ENCODE measurements around the gene ESRRB. TPM values are rescaled to one million over a fixed set of nuclear protein-coding genes. Genes with fewer than 3 reads are reported as not detected.

The ESRRB gene
- polyA plus RNA-seq, 1 of the 3 experiments (the other 2 are of a cell fraction): 0.05 TPM

- no peaks in the 10 kb centered on the region for H3K9me2 ChIP-seq
- H3K4me2 ChIP-seq: no peak overlapping the region
- no peak overlapping the region for H2AFZ ChIP-seq (ENCODE audit: low read depth)
- no peak overlapping the region for H3K4me3 ChIP-seq (ENCODE audit: low read depth in 2 of 2, low read length in 1 of 2)
- no peaks in the 10 kb centered on the region for H3K4me1 ChIP-seq (ENCODE audit: control insufficient read depth in 1 of 2, insufficient read depth in 2 of 2, low read depth in 1 of 2, low read length in 1 of 2)
- H3F3A ChIP-seq (replicated peaks; ENCODE audit: insufficient read depth): no peaks in the 10 kb centered on the region
- ChIA-PET CTCF (interaction anchor here (0.7 to 2.2 kb wide), 3 partner anchors 10 to 36 kb away, joined by 3 to 4 read pairs (median 3); no protein-coding TSS in a partner anchor), POLR2A (no interaction called here)
- WGBS (ENCODE audit: low lambda C conversion rate): 76% methylated on average over 8 of the region's 11 CpGs
- no peaks in the 10 kb centered on the region for H4K20me1 ChIP-seq (ENCODE audit: insufficient read depth)
- no peak overlapping the region for H3K9ac ChIP-seq
- no peaks in the 10 kb centered on the region for H3K36me3 ChIP-seq (replicated peaks in 1 of 2; ENCODE audit: control insufficient read depth in 1 of 2, insufficient read depth in 2 of 2, low read length in 1 of 2)
- TF ChIP-seq GABPA (IDR thresholded peaks at IDR 0.05; ENCODE audit: low read depth): no peak
- no peak for TF ChIP-seq TAF1 (IDR thresholded peaks at IDR 0.05; ENCODE audit: borderline replicate concordance, low read depth, low read length)
- TF ChIP-seq FOXM1 (IDR thresholded peaks at IDR 0.05; ENCODE audit: low read depth): no peak
- TF ChIP-seq RFX5 (IDR thresholded peaks at IDR 0.05; ENCODE audit: low read length): no peak
- TF ChIP-seq CHD2 (IDR thresholded peaks at IDR 0.05; ENCODE audit: low read length, partially characterized antibody): no peak
- no peak for TF ChIP-seq PBX3 (IDR thresholded peaks at IDR 0.05)
- no peak for TF ChIP-seq EP300 (IDR thresholded peaks at IDR 0.05; ENCODE audit: borderline replicate concordance in 1 of 2, low read depth in 1 of 2, low read length in 1 of 2)
- TF ChIP-seq GATA2 (CRISPR knock-in tag; IDR thresholded peaks at IDR 0.05): no peak
- no peak for TF ChIP-seq FOSL2 (IDR thresholded peaks at IDR 0.05; ENCODE audit: borderline replicate concordance, low read depth)
- TF ChIP-seq NFIC (IDR thresholded peaks at IDR 0.05; ENCODE audit: borderline replicate concordance): no peak
- TF ChIP-seq SIN3A (IDR thresholded peaks at IDR 0.05; ENCODE audit: borderline replicate concordance, low read depth, low read length): no peak
- TF ChIP-seq IRF3 (IDR thresholded peaks at IDR 0.05; ENCODE audit: low read depth, low read length): no peak
- TF ChIP-seq MXI1 (IDR thresholded peaks at IDR 0.05; ENCODE audit: low read depth, low read length): no peak
- no peaks in the 10 kb centered on the region for H3K9me3 ChIP-seq
- H3K79me2 ChIP-seq (ENCODE audit: insufficient read depth): no peaks in the 10 kb centered on the region
- H3K27me3 ChIP-seq (ENCODE audit: insufficient read depth): no peaks in the 10 kb centered on the region
- no peak for DNase-seq
- no peak overlapping the region for H3K27ac ChIP-seq (ENCODE audit: low read depth in 2 of 2, low read length in 1 of 2)
Observed at GRCh38 chr14:76462330-76462729, 86.4 kb downstream of the ESRRB start.

GRCh38 chr14:76463105-76463504, 87.2 kb downstream of the ESRRB start:
- no peak for DNase-seq
- WGBS (ENCODE audit: low lambda C conversion rate): 57% methylated on average over 4 of the region's 4 CpGs
- Histone ChIP-seq H3K27ac (ENCODE audit: low read depth in 2 of 2, low read length in 1 of 2) (no peak overlapping the region), H3K36me3 (replicated peaks in 1 of 2; ENCODE audit: control insufficient read depth in 1 of 2, insufficient read depth in 2 of 2, low read length in 1 of 2) (no peaks in the 10 kb centered on the region), H3K9me3 (no peaks in the 10 kb centered on the region), H3K4me3 (ENCODE audit: low read depth in 2 of 2, low read length in 1 of 2) (no peak overlapping the region), H3K9me2 (no peaks in the 10 kb centered on the region), H3F3A (replicated peaks; ENCODE audit: insufficient read depth) (no peaks in the 10 kb centered on the region), H4K20me1 (ENCODE audit: insufficient read depth) (no peaks in the 10 kb centered on the region), H2AFZ (ENCODE audit: low read depth) (no peak overlapping the region), H3K27me3 (ENCODE audit: insufficient read depth) (no peaks in the 10 kb centered on the region), H3K79me2 (ENCODE audit: insufficient read depth) (no peaks in the 10 kb centered on the region), H3K9ac (no peak overlapping the region), H3K4me1 (ENCODE audit: control insufficient read depth in 1 of 2, insufficient read depth in 2 of 2, low read depth in 1 of 2, low read length in 1 of 2) (no peaks in the 10 kb centered on the region), H3K4me2 (no peak overlapping the region)
- ChIA-PET POLR2A (no interaction called here), CTCF (interaction anchor here (2.2 kb wide), 1 partner anchor 35 kb away, joined by 4 read pairs; no protein-coding TSS in a partner anchor)
- TF ChIP-seq RAD21 (IDR thresholded peaks at IDR 0.05; ENCODE audit: low read length): no peak
- TF ChIP-seq JUND (IDR thresholded peaks at IDR 0.05): no peak
- no peak for TF ChIP-seq TAF1 (IDR thresholded peaks at IDR 0.05; ENCODE audit: borderline replicate concordance, low read depth, low read length)
- TF ChIP-seq MAX (IDR thresholded peaks at IDR 0.05; ENCODE audit: low read depth): no peak
- no peak for TF ChIP-seq MXI1 (IDR thresholded peaks at IDR 0.05; ENCODE audit: low read depth, low read length)
- TF ChIP-seq NRF1 (IDR thresholded peaks at IDR 0.05; ENCODE audit: low read depth, low read length): no peak
- TF ChIP-seq FOXM1 (IDR thresholded peaks at IDR 0.05; ENCODE audit: low read depth): no peak
- no peak for TF ChIP-seq NFIC (IDR thresholded peaks at IDR 0.05; ENCODE audit: borderline replicate concordance)
- TF ChIP-seq USF1 (IDR thresholded peaks at IDR 0.05; ENCODE audit: borderline replicate concordance, low read depth): no peak
- TF ChIP-seq EP300 (IDR thresholded peaks at IDR 0.05; ENCODE audit: borderline replicate concordance in 1 of 2, low read depth in 1 of 2, low read length in 1 of 2): no peak
- no peak for TF ChIP-seq REST (IDR thresholded peaks at IDR 0.05; ENCODE audit: low read depth, low read length)
- no peak for TF ChIP-seq CHD2 (IDR thresholded peaks at IDR 0.05; ENCODE audit: low read length, partially characterized antibody)
- no peak for TF ChIP-seq TCF12 (IDR thresholded peaks at IDR 0.05)
- TF ChIP-seq EZH2phosphoT487 (IDR thresholded peaks at IDR 0.05; ENCODE audit: borderline replicate concordance, low read depth): no peak
